Calu3 (cell line): ENCODE results near the gene RTP3. TPM values are rescaled to one million over a fixed set of nuclear protein-coding genes. Genes with fewer than 3 reads are reported as not detected.
"Not testable (repeated sequence)": the region's sequence is repeated elsewhere in the genome, so short reads cannot be mapped to it uniquely, and the experiment has no call there.

Experiments
- BruUV-seq: library from RNA; stranded (reverse); fragments of 400-500 nt; replicated peaks from 2 replicates; lab custom pipeline; 2021; lab: Mats Ljungman, UMichigan
- CTCF ChIA-PET: fragments of 300-600 bp; sonication (Branson Sonifier 250); formaldehyde crosslinking; loops from one replicate; lab custom pipeline; 2022; ENCODE audit warnings: antibody characterized with exemption; lab: Charles Lee
- DNase-seq: peaks from one replicate; pipeline ENCODE4 v3.0.0; 2022
- H3K27ac Mint-ChIP-seq: one replicate; pipeline ENCODE4 v1.8.0; 2022; ENCODE audit warnings: mixed read lengths; ENCODE audit not compliant: unreplicated experiment
- H3K27me3 Mint-ChIP-seq: one replicate; pipeline ENCODE4 v1.8.0; 2022; ENCODE audit warnings: mixed read lengths; ENCODE audit not compliant: unreplicated experiment
- H3K36me3 Mint-ChIP-seq: one replicate; pipeline ENCODE4 v1.8.0; 2022; ENCODE audit warnings: mild to moderate bottlenecking, moderate library complexity, mixed read lengths; ENCODE audit not compliant: insufficient read depth, unreplicated experiment
- H3K4me1 Mint-ChIP-seq: one replicate; pipeline ENCODE4 v1.8.0; 2022; ENCODE audit warnings: mild to moderate bottlenecking, low read depth, mixed read lengths; ENCODE audit not compliant: unreplicated experiment
- H3K4me3 Mint-ChIP-seq: one replicate; pipeline ENCODE4 v1.8.0; 2022; ENCODE audit warnings: mild to moderate bottlenecking, low read depth, moderate library complexity, mixed read lengths; ENCODE audit not compliant: unreplicated experiment
- H3K9me3 Mint-ChIP-seq: one replicate; pipeline ENCODE4 v1.8.0; 2022; ENCODE audit warnings: low read depth, mixed read lengths; ENCODE audit not compliant: unreplicated experiment
- intact Hi-C: fragments of 100-400 bp; cut with micrococcal nuclease; formaldehyde crosslinking; loops from one replicate; pipeline ENCODE4 v1.10.0; 2022; ENCODE audit not compliant: unreplicated experiment
- total RNA-seq: library from RNA; stranded (reverse); gene quantifications from 2 replicates; pipeline ENCODE4 v1.2.3, GENCODE V29; 2022
- TF ChIP-seq, protein P1 (sequence below): fragments of 200-600 bp; IDR thresholded peaks from one replicate; pipeline ENCODE4 v1.8.0; 2022; ENCODE audit warnings: antibody characterized with exemption; ENCODE audit not compliant: unreplicated experiment

Gene RTP3
- total RNA-seq, 1 experiment from 2014 or later: not detected

DNA sequence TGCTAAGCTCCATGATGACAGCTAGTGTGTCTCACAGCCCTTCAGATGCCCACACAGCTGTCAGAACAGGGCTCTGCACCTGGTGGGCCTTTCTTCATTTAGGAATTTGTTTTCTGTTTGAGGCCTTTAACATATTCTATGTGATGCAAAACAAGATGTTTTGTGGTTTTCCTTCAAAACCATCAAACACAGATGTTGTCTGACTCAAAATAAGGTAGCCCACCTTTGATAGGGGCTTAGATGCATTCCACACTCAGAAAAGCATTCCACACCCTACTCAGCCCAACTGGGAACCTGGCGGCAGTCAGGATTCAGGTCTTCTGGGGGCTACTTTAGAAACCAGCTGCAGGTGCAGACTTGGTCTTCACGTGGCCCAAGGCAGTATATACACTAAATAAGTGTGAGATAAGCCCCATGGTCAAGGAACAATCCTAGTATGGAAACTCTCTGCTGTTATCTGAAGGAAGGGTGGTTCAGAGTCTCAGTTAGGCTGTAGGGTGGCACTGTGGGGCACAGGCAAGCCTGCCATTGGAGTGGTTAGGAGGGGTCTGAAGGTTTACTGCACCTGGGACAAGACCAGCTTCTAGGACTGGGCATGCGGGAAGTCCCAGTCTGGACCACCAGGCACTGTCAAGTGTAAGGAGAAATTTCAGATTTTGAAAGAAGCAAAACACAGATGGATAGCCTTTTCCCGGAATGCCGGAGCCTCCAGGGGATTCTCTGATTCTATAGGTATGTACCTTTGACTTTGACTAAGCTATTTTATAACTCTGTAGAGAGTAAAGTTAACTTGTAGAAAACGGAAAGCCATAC, 48.2 kb downstream of the RTP3 start:
- no TSS peak for BruUV-seq
- Mint-ChIP-seq H3K4me1 (peaks cover 18% of the 10 kb centered on the region), H3K36me3 (no peaks in the 10 kb centered on the region), H3K4me3 (no peak overlapping the region), H3K27ac (no peak overlapping the region), H3K27me3 (no peaks in the 10 kb centered on the region), H3K9me3 (no peaks in the 10 kb centered on the region)
- TF ChIP-seq, protein P1, sequence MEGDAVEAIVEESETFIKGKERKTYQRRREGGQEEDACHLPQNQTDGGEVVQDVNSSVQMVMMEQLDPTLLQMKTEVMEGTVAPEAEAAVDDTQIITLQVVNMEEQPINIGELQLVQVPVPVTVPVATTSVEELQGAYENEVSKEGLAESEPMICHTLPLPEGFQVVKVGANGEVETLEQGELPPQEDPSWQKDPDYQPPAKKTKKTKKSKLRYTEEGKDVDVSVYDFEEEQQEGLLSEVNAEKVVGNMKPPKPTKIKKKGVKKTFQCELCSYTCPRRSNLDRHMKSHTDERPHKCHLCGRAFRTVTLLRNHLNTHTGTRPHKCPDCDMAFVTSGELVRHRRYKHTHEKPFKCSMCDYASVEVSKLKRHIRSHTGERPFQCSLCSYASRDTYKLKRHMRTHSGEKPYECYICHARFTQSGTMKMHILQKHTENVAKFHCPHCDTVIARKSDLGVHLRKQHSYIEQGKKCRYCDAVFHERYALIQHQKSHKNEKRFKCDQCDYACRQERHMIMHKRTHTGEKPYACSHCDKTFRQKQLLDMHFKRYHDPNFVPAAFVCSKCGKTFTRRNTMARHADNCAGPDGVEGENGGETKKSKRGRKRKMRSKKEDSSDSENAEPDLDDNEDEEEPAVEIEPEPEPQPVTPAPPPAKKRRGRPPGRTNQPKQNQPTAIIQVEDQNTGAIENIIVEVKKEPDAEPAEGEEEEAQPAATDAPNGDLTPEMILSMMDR: no peak
- DNase-seq: no peak
- CTCF ChIA-PET: interaction anchor here (0.7 kb wide), 1 partner anchor 975 kb away, joined by 5 read pairs; no protein-coding TSS in a partner anchor
- intact Hi-C loops: no loop called here

GRCh38 chr3:46546896-46547440, 49.2 kb downstream of the RTP3 start:
- Mint-ChIP-seq H3K27me3 (no peaks in the 10 kb centered on the region), H3K4me1 (peaks cover 16% of the 10 kb centered on the region), H3K36me3 (no peaks in the 10 kb centered on the region), H3K27ac (no peak overlapping the region), H3K9me3 (no peaks in the 10 kb centered on the region), H3K4me3 (no peak overlapping the region)
- intact Hi-C loops: no loop called here
- BruUV-seq: no TSS peak
- TF ChIP-seq, protein P1: no peak
- CTCF ChIA-PET: no interaction called here
- no peak for DNase-seq

- H3K4me3 Mint-ChIP-seq, DNase-seq, H3K27ac Mint-ChIP-seq, H3K9me3 Mint-ChIP-seq, H3K36me3 Mint-ChIP-seq, H3K27me3 Mint-ChIP-seq, H3K4me1 Mint-ChIP-seq, BruUV-seq, intact Hi-C loops, CTCF ChIA-PET: not testable (repeated sequence)
Observed at GRCh38 chr3:46548611-46549010, 50.8 kb downstream of the RTP3 start.

GRCh38 chr3:46549408-46549904, 51.7 kb downstream of the RTP3 start:
- Mint-ChIP-seq H3K4me3 (no peak overlapping the region), H3K36me3 (no peaks in the 10 kb centered on the region), H3K27me3 (no peaks in the 10 kb centered on the region), H3K4me1 (peaks cover 8% of the 10 kb centered on the region), H3K9me3 (no peaks in the 10 kb centered on the region), H3K27ac (no peak overlapping the region)
- DNase-seq: no peak
- CTCF ChIA-PET: no interaction called here
- BruUV-seq: no TSS peak
- intact Hi-C loops: no loop called here
- TF ChIP-seq, protein P1: no peak
